ENCODE data around the gene CFAP157. TPM values are rescaled to one million over a fixed set of nuclear protein-coding genes. Genes with fewer than 3 reads are reported as not detected.

The CFAP157 gene
- total and polyA plus RNA-seq, 2 of the 13 experiments (the other 11 are each of a cell fraction or from before 2014, with no cell fraction given): 0.07 TPM; not detected in 1

DNA sequence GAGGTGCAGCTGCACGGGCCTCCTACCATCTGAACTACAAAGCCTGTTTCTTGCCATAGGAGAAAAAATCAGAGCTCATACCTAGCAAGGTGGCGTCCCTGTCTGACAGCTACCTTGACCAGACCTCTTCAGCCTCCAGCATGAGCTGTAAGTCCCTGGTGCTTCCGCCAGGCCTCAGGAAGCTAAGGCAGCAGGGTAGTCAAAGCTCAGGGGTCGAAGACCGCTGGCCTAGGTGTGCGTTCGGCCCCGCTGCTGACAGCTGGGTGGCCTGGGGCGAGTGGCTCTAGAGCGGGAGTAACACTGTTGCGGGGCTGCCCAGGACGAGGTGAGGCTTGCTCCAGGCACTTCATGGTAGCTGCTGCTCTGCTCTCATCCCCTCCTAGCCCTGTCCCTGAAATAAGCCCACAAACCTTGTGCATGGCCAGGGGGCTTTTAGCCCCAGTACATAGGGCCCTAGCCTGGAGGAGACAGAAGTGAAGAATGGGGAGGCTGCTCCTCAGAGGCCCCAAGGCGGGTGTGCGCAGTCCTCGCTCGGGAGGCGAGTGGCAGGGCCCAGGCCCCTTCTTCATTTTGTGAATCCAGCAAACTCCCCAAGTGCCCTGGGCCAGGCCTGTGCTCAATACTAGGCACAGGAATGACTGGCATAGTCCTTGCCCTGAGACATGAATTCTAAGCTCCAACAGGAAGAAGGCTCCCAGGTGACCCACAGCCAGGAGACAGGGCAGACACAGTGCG, 22.9 kb downstream of the CFAP157 start (continued):
- TF ChIP-seq, protein P1, sequence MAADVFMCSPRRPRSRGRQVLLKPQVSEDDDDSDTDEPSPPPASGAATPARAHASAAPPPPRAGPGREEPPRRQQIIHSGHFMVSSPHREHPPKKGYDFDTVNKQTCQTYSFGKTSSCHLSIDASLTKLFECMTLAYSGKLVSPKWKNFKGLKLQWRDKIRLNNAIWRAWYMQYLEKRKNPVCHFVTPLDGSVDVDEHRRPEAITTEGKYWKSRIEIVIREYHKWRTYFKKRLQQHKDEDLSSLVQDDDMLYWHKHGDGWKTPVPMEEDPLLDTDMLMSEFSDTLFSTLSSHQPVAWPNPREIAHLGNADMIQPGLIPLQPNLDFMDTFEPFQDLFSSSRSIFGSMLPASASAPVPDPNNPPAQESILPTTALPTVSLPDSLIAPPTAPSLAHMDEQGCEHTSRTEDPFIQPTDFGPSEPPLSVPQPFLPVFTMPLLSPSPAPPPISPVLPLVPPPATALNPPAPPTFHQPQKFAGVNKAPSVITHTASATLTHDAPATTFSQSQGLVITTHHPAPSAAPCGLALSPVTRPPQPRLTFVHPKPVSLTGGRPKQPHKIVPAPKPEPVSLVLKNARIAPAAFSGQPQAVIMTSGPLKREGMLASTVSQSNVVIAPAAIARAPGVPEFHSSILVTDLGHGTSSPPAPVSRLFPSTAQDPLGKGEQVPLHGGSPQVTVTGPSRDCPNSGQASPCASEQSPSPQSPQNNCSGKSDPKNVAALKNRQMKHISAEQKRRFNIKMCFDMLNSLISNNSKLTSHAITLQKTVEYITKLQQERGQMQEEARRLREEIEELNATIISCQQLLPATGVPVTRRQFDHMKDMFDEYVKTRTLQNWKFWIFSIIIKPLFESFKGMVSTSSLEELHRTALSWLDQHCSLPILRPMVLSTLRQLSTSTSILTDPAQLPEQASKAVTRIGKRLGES (CRISPR knock-in tag; IDR thresholded peaks at IDR 0.05; ENCODE audit: borderline replicate concordance): no peak
- TF ChIP-seq, protein P2, sequence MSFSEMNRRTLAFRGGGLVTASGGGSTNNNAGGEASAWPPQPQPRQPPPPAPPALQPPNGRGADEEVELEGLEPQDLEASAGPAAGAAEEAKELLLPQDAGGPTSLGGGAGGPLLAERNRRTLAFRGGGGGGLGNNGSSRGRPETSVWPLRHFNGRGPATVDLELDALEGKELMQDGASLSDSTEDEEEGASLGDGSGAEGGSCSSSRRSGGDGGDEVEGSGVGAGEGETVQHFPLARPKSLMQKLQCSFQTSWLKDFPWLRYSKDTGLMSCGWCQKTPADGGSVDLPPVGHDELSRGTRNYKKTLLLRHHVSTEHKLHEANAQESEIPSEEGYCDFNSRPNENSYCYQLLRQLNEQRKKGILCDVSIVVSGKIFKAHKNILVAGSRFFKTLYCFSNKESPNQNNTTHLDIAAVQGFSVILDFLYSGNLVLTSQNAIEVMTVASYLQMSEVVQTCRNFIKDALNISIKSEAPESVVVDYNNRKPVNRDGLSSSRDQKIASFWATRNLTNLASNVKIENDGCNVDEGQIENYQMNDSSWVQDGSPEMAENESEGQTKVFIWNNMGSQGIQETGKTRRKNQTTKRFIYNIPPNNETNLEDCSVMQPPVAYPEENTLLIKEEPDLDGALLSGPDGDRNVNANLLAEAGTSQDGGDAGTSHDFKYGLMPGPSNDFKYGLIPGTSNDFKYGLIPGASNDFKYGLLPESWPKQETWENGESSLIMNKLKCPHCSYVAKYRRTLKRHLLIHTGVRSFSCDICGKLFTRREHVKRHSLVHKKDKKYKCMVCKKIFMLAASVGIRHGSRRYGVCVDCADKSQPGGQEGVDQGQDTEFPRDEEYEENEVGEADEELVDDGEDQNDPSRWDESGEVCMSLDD (CRISPR knock-in tag; IDR thresholded peaks at IDR 0.05; ENCODE audit: borderline replicate concordance): no peak
- TF ChIP-seq ZNF546 (CRISPR knock-in tag; conservative IDR thresholded peaks at IDR 0.05): no peak
- TF ChIP-seq, protein P3, sequence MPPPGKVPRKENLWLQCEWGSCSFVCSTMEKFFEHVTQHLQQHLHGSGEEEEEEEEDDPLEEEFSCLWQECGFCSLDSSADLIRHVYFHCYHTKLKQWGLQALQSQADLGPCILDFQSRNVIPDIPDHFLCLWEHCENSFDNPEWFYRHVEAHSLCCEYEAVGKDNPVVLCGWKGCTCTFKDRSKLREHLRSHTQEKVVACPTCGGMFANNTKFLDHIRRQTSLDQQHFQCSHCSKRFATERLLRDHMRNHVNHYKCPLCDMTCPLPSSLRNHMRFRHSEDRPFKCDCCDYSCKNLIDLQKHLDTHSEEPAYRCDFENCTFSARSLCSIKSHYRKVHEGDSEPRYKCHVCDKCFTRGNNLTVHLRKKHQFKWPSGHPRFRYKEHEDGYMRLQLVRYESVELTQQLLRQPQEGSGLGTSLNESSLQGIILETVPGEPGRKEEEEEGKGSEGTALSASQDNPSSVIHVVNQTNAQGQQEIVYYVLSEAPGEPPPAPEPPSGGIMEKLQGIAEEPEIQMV (CRISPR knock-in tag; IDR thresholded peaks at IDR 0.05; ENCODE audit: low read depth): no peak
- TF ChIP-seq, protein P4, sequence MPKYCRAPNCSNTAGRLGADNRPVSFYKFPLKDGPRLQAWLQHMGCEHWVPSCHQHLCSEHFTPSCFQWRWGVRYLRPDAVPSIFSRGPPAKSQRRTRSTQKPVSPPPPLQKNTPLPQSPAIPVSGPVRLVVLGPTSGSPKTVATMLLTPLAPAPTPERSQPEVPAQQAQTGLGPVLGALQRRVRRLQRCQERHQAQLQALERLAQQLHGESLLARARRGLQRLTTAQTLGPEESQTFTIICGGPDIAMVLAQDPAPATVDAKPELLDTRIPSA (CRISPR knock-in tag; IDR thresholded peaks at IDR 0.05; ENCODE audit: borderline replicate concordance): no peak
- TF ChIP-seq, protein P5, sequence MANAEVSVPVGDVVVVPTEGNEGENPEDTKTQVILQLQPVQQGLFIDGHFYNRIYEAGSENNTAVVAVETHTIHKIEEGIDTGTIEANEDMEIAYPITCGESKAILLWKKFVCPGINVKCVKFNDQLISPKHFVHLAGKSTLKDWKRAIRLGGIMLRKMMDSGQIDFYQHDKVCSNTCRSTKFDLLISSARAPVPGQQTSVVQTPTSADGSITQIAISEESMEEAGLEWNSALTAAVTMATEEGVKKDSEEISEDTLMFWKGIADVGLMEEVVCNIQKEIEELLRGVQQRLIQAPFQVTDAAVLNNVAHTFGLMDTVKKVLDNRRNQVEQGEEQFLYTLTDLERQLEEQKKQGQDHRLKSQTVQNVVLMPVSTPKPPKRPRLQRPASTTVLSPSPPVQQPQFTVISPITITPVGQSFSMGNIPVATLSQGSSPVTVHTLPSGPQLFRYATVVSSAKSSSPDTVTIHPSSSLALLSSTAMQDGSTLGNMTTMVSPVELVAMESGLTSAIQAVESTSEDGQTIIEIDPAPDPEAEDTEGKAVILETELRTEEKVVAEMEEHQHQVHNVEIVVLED (CRISPR knock-in tag; IDR thresholded peaks at IDR 0.05; ENCODE audit: borderline replicate concordance): no peak
- TF ChIP-seq, protein P6, sequence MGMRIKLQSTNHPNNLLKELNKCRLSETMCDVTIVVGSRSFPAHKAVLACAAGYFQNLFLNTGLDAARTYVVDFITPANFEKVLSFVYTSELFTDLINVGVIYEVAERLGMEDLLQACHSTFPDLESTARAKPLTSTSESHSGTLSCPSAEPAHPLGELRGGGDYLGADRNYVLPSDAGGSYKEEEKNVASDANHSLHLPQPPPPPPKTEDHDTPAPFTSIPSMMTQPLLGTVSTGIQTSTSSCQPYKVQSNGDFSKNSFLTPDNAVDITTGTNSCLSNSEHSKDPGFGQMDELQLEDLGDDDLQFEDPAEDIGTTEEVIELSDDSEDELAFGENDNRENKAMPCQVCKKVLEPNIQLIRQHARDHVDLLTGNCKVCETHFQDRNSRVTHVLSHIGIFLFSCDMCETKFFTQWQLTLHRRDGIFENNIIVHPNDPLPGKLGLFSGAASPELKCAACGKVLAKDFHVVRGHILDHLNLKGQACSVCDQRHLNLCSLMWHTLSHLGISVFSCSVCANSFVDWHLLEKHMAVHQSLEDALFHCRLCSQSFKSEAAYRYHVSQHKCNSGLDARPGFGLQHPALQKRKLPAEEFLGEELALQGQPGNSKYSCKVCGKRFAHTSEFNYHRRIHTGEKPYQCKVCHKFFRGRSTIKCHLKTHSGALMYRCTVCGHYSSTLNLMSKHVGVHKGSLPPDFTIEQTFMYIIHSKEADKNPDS (CRISPR knock-in tag; IDR thresholded peaks at IDR 0.05): no peak
- TF ChIP-seq, protein P7, sequence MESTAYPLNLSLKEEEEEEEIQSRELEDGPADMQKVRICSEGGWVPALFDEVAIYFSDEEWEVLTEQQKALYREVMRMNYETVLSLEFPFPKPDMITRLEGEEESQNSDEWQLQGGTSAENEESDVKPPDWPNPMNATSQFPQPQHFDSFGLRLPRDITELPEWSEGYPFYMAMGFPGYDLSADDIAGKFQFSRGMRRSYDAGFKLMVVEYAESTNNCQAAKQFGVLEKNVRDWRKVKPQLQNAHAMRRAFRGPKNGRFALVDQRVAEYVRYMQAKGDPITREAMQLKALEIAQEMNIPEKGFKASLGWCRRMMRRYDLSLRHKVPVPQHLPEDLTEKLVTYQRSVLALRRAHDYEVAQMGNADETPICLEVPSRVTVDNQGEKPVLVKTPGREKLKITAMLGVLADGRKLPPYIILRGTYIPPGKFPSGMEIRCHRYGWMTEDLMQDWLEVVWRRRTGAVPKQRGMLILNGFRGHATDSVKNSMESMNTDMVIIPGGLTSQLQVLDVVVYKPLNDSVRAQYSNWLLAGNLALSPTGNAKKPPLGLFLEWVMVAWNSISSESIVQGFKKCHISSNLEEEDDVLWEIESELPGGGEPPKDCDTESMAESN (CRISPR knock-in tag; conservative IDR thresholded peaks at IDR 0.05): no peak
- TF ChIP-seq, protein P8, sequence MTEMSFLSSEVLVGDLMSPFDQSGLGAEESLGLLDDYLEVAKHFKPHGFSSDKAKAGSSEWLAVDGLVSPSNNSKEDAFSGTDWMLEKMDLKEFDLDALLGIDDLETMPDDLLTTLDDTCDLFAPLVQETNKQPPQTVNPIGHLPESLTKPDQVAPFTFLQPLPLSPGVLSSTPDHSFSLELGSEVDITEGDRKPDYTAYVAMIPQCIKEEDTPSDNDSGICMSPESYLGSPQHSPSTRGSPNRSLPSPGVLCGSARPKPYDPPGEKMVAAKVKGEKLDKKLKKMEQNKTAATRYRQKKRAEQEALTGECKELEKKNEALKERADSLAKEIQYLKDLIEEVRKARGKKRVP (CRISPR knock-in tag; IDR thresholded peaks at IDR 0.05): no peak
- TF ChIP-seq ZBTB8A (CRISPR knock-in tag; IDR thresholded peaks at IDR 0.05; ENCODE audit: borderline replicate concordance, low read depth): no peak
- no peak for TF ChIP-seq HCFC1 (IDR thresholded peaks at IDR 0.05; ENCODE audit: low read depth, low read length)
